IMR-90 (cell line): ENCODE results near the gene PVALEF. TPM values are rescaled to one million over a fixed set of nuclear protein-coding genes. Genes with fewer than 3 reads are reported as not detected.

Experiments
- ATAC-seq: fragments of 200-7000 bp; cut with Tn5 transposase; 2 replicates; pipeline ENCODE4 v1.9.1; 2020; ENCODE audit warnings: low read depth, mild to moderate bottlenecking, moderate library complexity
- BruUV-seq: library from RNA; stranded (reverse); fragments of 400-500 nt; replicated peaks from 2 replicates; lab custom pipeline; 2021; lab: Mats Ljungman, UMichigan
- CTCF ChIA-PET: fragments of 300-600 bp; formaldehyde crosslinking; extraction: SDS; loops from one replicate; lab custom pipeline; 2021; ENCODE audit warnings: antibody characterized with exemption; lab: Yijun Ruan, JAX
- POLR2A ChIA-PET: fragments of 300-600 bp; sonication (Branson Sonifier 250); formaldehyde crosslinking; loops from one replicate; lab custom pipeline; 2022; ENCODE audit warnings: antibody characterized with exemption; ENCODE audit not compliant: unreplicated experiment; lab: Charles Lee
- DNase-seq: peaks from one replicate; pipeline ENCODE4 v3.0.0; 2013
- H2AFZ ChIP-seq: replicated peaks from 2 replicates; pipeline ENCODE3; 2013; ENCODE audit warnings: low read length, mild to moderate bottlenecking; ENCODE audit not compliant: poor library complexity
- H2AK5ac ChIP-seq: 2 replicates; pipeline ENCODE4 v1.6.1; 2013; ENCODE audit warnings: low read depth, low read length, inconsistent platforms
- H2AK9ac ChIP-seq: replicated peaks from 2 replicates; pipeline ENCODE3; 2013; ENCODE audit warnings: mild to moderate bottlenecking, low read depth, low read length, moderate library complexity; ENCODE audit not compliant: poor library complexity
- H2BK120ac ChIP-seq: 2 replicates; pipeline ENCODE4 v1.6.1; 2013; ENCODE audit warnings: low read depth, low read length, inconsistent platforms
- H2BK15ac ChIP-seq: 3 replicates; pipeline ENCODE4 v1.6.1; 2013; ENCODE audit warnings: low read depth, low read length, inconsistent platforms
- H2BK20ac ChIP-seq: 2 replicates; pipeline ENCODE4 v1.6.1; 2013; ENCODE audit warnings: low read depth, mild to moderate bottlenecking, inconsistent platforms, low read length, moderate library complexity
- H2BK5ac ChIP-seq: 2 replicates; pipeline ENCODE4 v1.6.1; 2013; ENCODE audit warnings: mild to moderate bottlenecking, low read depth, low read length, inconsistent platforms; ENCODE audit not compliant: poor library complexity, severe bottlenecking
- H3K14ac ChIP-seq: replicated peaks from 2 replicates; pipeline ENCODE4 v1.6.1; 2013; ENCODE audit warnings: low read depth, low read length, inconsistent platforms
- H3K18ac ChIP-seq: 2 replicates; pipeline ENCODE4 v1.6.1; 2013; ENCODE audit warnings: low read depth, low read length, control low read depth
- H3K23ac ChIP-seq: 2 replicates; pipeline ENCODE4 v1.6.1; 2013; ENCODE audit warnings: low read depth, low read length, inconsistent platforms
- H3K27ac ChIP-seq: 2 replicates; pipeline ENCODE4 v1.5.1; 2013; ENCODE audit warnings: mild to moderate bottlenecking, control low read depth, low read length; ENCODE audit not compliant: insufficient read depth
- H3K27me3 ChIP-seq: 2 replicates; pipeline ENCODE4 v1.6.1; 2013; ENCODE audit warnings: low read length; ENCODE audit not compliant: control insufficient read depth, insufficient read depth
- H3K36me3 ChIP-seq: 2 replicates; pipeline ENCODE4 v1.6.1; 2013; ENCODE audit warnings: low read length, mixed read lengths; ENCODE audit not compliant: control insufficient read depth, insufficient read depth
- H3K4ac ChIP-seq: 2 replicates; pipeline ENCODE4 v1.6.1; 2013; ENCODE audit warnings: low read depth, low read length, inconsistent platforms
- H3K4me1 ChIP-seq: 2 replicates; pipeline ENCODE4 v1.6.1; 2013; ENCODE audit warnings: low read length, mixed read lengths; ENCODE audit not compliant: control insufficient read depth, insufficient read depth
- H3K4me2 ChIP-seq: 2 replicates; pipeline ENCODE4 v1.6.1; 2013; ENCODE audit warnings: low read depth, mild to moderate bottlenecking, control low read depth, low read length, moderate library complexity
- H3K4me3 ChIP-seq: 2 replicates; pipeline ENCODE4 v1.5.1; 2013; ENCODE audit warnings: low read depth, mild to moderate bottlenecking, control low read depth, low read length, moderate library complexity; ENCODE audit not compliant: insufficient read depth
- H3K56ac ChIP-seq: 2 replicates; pipeline ENCODE4 v1.6.1; 2013; ENCODE audit warnings: low read length, inconsistent platforms; ENCODE audit not compliant: insufficient read depth; ENCODE audit errors: extremely low read depth
- H3K79me1 ChIP-seq, 2 experiments: 2 replicates each; pipeline ENCODE4 v1.6.1; 2013; ENCODE audit warnings: low read length in 2 of 2, inconsistent platforms in 1 of 2, low read depth in 1 of 2
- H3K9ac ChIP-seq: 2 replicates; pipeline ENCODE4 v1.6.1; 2013; ENCODE audit warnings: low read depth, low read length, control low read depth
- H3K9me1 ChIP-seq: 2 replicates; pipeline ENCODE4 v1.6.1; 2013; ENCODE audit warnings: low read length, inconsistent platforms; ENCODE audit not compliant: insufficient read depth
- H3K9me3 ChIP-seq: 2 replicates; pipeline ENCODE4 v1.6.1; 2013; ENCODE audit warnings: low read length; ENCODE audit not compliant: control insufficient read depth, insufficient read depth
- H4K20me1 ChIP-seq: 2 replicates; pipeline ENCODE4 v1.6.1; 2013; ENCODE audit warnings: low read length, inconsistent platforms; ENCODE audit not compliant: insufficient read depth
- H4K5ac ChIP-seq: 2 replicates; pipeline ENCODE4 v1.6.1; 2013; ENCODE audit warnings: mild to moderate bottlenecking, low read depth, low read length, control low read depth
- H4K8ac ChIP-seq, 2 experiments: 2 replicates each; pipeline ENCODE4 v1.6.1; 2013; ENCODE audit warnings: low read depth in 2 of 2, low read length in 2 of 2, control low read depth in 1 of 2, inconsistent platforms in 1 of 2
- H4K91ac ChIP-seq: 2 replicates; pipeline ENCODE4 v1.6.1; 2013; ENCODE audit warnings: low read depth, low read length, inconsistent platforms; ENCODE audit not compliant: insufficient read depth
- BHLHE40 ChIP-seq: fragments of 150-350 bp; IDR thresholded peaks from 2 replicates; pipeline ENCODE4 v1.6.1; 2016; ENCODE audit warnings: mild to moderate bottlenecking, low read depth, low read length
- FOS ChIP-seq: fragments of 150-350 bp; IDR thresholded peaks from 2 replicates; pipeline ENCODE4 v1.6.1; 2016; ENCODE audit warnings: low read depth, low read length
- MAZ ChIP-seq: IDR thresholded peaks from 2 replicates; pipeline ENCODE4 v1.6.1; 2012; ENCODE audit warnings: low read depth, mild to moderate bottlenecking, low read length, improper control_type of control experiment, moderate library complexity, borderline replicate concordance
- MXI1 ChIP-seq: IDR thresholded peaks from 2 replicates; pipeline ENCODE4 v1.6.1; 2012; ENCODE audit warnings: low read depth, mild to moderate bottlenecking, low read length, moderate library complexity, borderline replicate concordance
- POLR2A ChIP-seq: IDR thresholded peaks from 2 replicates; pipeline ENCODE4 v1.6.1; 2012; ENCODE audit warnings: mild to moderate bottlenecking, low read depth, low read length
- RAD21 ChIP-seq: IDR thresholded peaks from 2 replicates; pipeline ENCODE4 v1.6.1; 2012; ENCODE audit warnings: low read length, improper control_type of control experiment
- SMC3 ChIP-seq: fragments of 150-350 bp; IDR thresholded peaks from 2 replicates; pipeline ENCODE4 v1.6.1; 2016; ENCODE audit warnings: low read depth, mild to moderate bottlenecking, antibody characterized with exemption, low read length, moderate library complexity
- WGBS, 2 experiments: methylation state at CpG; one replicate each; pipeline versions ENCODE4 v1.1.5 to v1.1.7; 2013; ENCODE audit warnings: missing lambda C conversion rate in 2 of 2; ENCODE audit not compliant: insufficient read length in 1 of 2; ENCODE audit errors: extremely low coverage in 2 of 2; 5-methylcytosine and 5-hydroxymethylcytosine counted together
- dilution Hi-C: fragments of 300-500 bp; cut with HindIII; formaldehyde crosslinking; loops from one replicate; pipeline ENCODE4 v1.14.3; 2018; ENCODE audit warnings: low sequenced_read_pairs; ENCODE audit not compliant: unreplicated experiment
- in situ Hi-C: fragments of 300-500 bp; cut with MboI; formaldehyde crosslinking; loops from 3 replicates; pipeline ENCODE4 v1.14.3; 2019; ENCODE audit warnings: low sequenced_read_pairs, inconsistent platforms, mixed read lengths
- intact Hi-C: fragments of 100-400 bp; cut with micrococcal nuclease; formaldehyde crosslinking; loops from 2 replicates; pipeline ENCODE4 v1.10.0; 2022
- polyA plus RNA-seq, 3 experiments: library from polyadenylated mRNA; depleted of rRNA; stranded (reverse); fragments of >200 nt; gene quantifications; 2 replicates each; pipeline ENCODE4 v1.2.3, GENCODE V29; 2012; ENCODE audit warnings: low replicate concordance in 1 of 3
- total RNA-seq: library from RNA; depleted of rRNA; stranded (reverse); fragments of >200 nt; gene quantifications from 2 replicates; pipeline ENCODE4 v1.2.3, GENCODE V29; 2012
- TF ChIP-seq, protein P1 (sequence below): fragments of 150-350 bp; IDR thresholded peaks from 2 replicates; pipeline ENCODE4 v1.6.1; 2016; ENCODE audit warnings: low read depth, mild to moderate bottlenecking, low read length, moderate library complexity, borderline replicate concordance
- TF ChIP-seq, protein P2 (sequence below): conservative IDR thresholded peaks from 2 replicates; pipeline ENCODE4 v1.5.1; 2012; ENCODE audit warnings: mild to moderate bottlenecking, low read depth, low read length, improper control_type of control experiment

The PVALEF gene
- total and polyA plus RNA-seq, 2 of the 4 experiments (the other 2 are of a cell fraction), result not detected

DNA sequence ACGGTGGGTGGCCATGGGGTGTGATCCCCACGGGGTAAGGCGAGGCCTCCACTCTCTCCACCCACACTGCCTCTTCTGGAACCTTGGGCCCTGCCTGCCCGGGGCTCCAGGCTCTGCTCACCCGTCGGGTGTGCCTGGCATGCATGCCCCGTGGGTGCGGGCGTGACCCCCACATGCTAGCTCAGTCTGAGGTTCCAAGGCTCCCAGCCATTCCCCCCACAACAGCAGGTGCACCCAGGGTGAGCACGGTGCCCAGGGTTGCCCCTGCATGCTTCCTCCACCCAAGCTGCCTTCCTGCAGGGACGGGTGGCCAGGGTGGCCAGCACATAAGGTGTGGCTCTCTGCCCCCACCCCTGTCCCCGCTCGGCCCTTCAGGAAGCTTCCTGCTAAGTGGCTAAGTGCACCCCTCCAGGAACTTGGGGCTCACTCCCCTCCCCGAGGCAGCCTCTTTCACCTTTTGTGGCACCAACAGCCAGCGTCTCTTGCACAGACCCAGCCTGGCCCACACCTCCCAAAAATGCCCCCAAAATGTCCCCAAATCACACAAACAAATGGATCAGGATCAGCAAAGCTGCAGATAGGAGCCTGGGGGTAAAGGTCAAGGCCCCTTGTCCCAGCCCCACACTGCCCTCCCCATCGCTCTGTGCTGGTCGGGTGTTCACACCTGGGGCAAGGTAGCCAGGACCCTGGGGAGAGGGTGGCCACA lies 21.4 kb upstream of the PVALEF start:
- H3K4me2 ChIP-seq, result no peak overlapping the region
- dilution Hi-C loops (no loop called here), in situ Hi-C loops (no loop called here), intact Hi-C loops (loop anchor here (5.0 kb wide), 1 partner anchor 78 kb away; the partner anchor contains the start of gene CEP131)
- H3K4me3 ChIP-seq, result no peak overlapping the region
- H3K23ac ChIP-seq, result no peak overlapping the region
- H4K91ac ChIP-seq, result no peak overlapping the region
- H4K8ac ChIP-seq, result no peak overlapping the region
- no peaks in the 10 kb centered on the region; the same call in 1 of the 2 replicates for H3K9me1 ChIP-seq
- no peak overlapping the region for H2AK9ac ChIP-seq
- ChIA-PET POLR2A (no interaction called here), CTCF (interaction anchor here (1.3 kb wide), 1 partner anchor 9 kb away, joined by 3 read pairs; no protein-coding TSS in a partner anchor)
- H3K9me3 ChIP-seq, result no peaks in the 10 kb centered on the region
- no peak overlapping the region for H3K18ac ChIP-seq
- H3K79me1 ChIP-seq, result no peaks in the 10 kb centered on the region
- no peak overlapping the region for H2BK5ac ChIP-seq
- no peak overlapping the region for H3K56ac ChIP-seq
- H2BK20ac ChIP-seq, result no peak overlapping the region
- H3K4ac ChIP-seq, result no peak overlapping the region
- no peaks in the 10 kb centered on the region for H4K20me1 ChIP-seq
- H2BK15ac ChIP-seq, result no peak overlapping the region
- TF ChIP-seq MXI1 (no peak), POLR2A (no peak), FOS (no peak), MAZ (no peak), SMC3 (no peak), BHLHE40 (no peak), RAD21 (no peak)
- TF ChIP-seq, protein P1, sequence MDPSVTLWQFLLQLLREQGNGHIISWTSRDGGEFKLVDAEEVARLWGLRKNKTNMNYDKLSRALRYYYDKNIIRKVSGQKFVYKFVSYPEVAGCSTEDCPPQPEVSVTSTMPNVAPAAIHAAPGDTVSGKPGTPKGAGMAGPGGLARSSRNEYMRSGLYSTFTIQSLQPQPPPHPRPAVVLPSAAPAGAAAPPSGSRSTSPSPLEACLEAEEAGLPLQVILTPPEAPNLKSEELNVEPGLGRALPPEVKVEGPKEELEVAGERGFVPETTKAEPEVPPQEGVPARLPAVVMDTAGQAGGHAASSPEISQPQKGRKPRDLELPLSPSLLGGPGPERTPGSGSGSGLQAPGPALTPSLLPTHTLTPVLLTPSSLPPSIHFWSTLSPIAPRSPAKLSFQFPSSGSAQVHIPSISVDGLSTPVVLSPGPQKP, result no peak
- TF ChIP-seq, protein P2, sequence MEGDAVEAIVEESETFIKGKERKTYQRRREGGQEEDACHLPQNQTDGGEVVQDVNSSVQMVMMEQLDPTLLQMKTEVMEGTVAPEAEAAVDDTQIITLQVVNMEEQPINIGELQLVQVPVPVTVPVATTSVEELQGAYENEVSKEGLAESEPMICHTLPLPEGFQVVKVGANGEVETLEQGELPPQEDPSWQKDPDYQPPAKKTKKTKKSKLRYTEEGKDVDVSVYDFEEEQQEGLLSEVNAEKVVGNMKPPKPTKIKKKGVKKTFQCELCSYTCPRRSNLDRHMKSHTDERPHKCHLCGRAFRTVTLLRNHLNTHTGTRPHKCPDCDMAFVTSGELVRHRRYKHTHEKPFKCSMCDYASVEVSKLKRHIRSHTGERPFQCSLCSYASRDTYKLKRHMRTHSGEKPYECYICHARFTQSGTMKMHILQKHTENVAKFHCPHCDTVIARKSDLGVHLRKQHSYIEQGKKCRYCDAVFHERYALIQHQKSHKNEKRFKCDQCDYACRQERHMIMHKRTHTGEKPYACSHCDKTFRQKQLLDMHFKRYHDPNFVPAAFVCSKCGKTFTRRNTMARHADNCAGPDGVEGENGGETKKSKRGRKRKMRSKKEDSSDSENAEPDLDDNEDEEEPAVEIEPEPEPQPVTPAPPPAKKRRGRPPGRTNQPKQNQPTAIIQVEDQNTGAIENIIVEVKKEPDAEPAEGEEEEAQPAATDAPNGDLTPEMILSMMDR, result no peak
- WGBS, 2 experiments, result 67% methylated on average over 1 of the region's 17 CpGs; no CpG with 5 or more reads in 1 of the 2 experiments
- H2BK120ac ChIP-seq, result no peak overlapping the region
- H3K27ac ChIP-seq, result no peak overlapping the region
- ATAC-seq (no peak), DNase-seq (no peak)
- no peaks in the 10 kb centered on the region for H3K36me3 ChIP-seq
- H2AFZ ChIP-seq, result no peak overlapping the region
- no peak overlapping the region for H3K14ac ChIP-seq
- no TSS peak for BruUV-seq
- H4K5ac ChIP-seq, result no peak overlapping the region
- H3K9ac ChIP-seq, result no peak overlapping the region
- H3K27me3 ChIP-seq, result peaks cover 11% of the 10 kb centered on the region
- H2AK5ac ChIP-seq, result no peak overlapping the region
- no peaks in the 10 kb centered on the region for H3K4me1 ChIP-seq
